DND-41 (cell line): ENCODE data around the gene TELO2.
"Not testable (repeated sequence)": the region's sequence is repeated elsewhere in the genome, so short reads cannot be mapped to it uniquely, and the experiment has no call there.

ENCODE experiments used
- ATAC-seq: fragments of 200-7000 bp; cut with Tn5 transposase; 3 replicates; pipeline ENCODE4 v1.9.1; 2021; ENCODE audit warnings: low read depth; ENCODE audit not compliant: insufficient read depth
- DNase-seq: peaks from one replicate; pipeline ENCODE4 v3.0.0-alpha.2; 2020
- H2AFZ ChIP-seq: 2 replicates; pipeline ENCODE4 v1.6.0; 2012; ENCODE audit warnings: low read depth, low read length
- H3K27ac ChIP-seq: 2 replicates; pipeline ENCODE4 v1.5.1; 2012; ENCODE audit warnings: low read length, inconsistent platforms
- H3K27me3 ChIP-seq: fragments of 200-600 bp; sonication (generic); 2 replicates; pipeline ENCODE4 v1.6.0; 2012; ENCODE audit warnings: low read length, mild to moderate bottlenecking, inconsistent platforms; ENCODE audit not compliant: insufficient read depth, poor library complexity
- H3K36me3 ChIP-seq: 2 replicates; pipeline ENCODE4 v1.5.1; 2012; ENCODE audit warnings: low read length, inconsistent platforms; ENCODE audit not compliant: insufficient read depth
- H3K4me1 ChIP-seq: 2 replicates; pipeline ENCODE4 v1.5.1; 2012; ENCODE audit warnings: mild to moderate bottlenecking, low read length; ENCODE audit not compliant: insufficient read depth
- H3K4me2 ChIP-seq: 2 replicates; pipeline ENCODE4 v1.6.0; 2012; ENCODE audit warnings: mild to moderate bottlenecking, moderate library complexity, low read length, inconsistent platforms; ENCODE audit not compliant: insufficient read depth
- H3K4me3 ChIP-seq, 2 experiments: fragments of 200-600 bp in 1 of 2; shearing (Covaris generic) in 1 of 2; 2 replicates each; pipeline ENCODE4 v1.5.1; 2012 to 2016; ENCODE audit warnings: inconsistent platforms in 2 of 2, low read length in 2 of 2, mild to moderate bottlenecking in 2 of 2, low read depth in 1 of 2, moderate library complexity in 1 of 2
- H3K79me2 ChIP-seq: 2 replicates; pipeline ENCODE4 v1.6.0; 2012; ENCODE audit warnings: low read length, inconsistent platforms; ENCODE audit not compliant: insufficient read depth
- H3K9ac ChIP-seq: 2 replicates; pipeline ENCODE4 v1.6.0; 2012; ENCODE audit warnings: low read depth, mild to moderate bottlenecking, inconsistent platforms, low read length, moderate library complexity
- H3K9me3 ChIP-seq: 2 replicates; pipeline ENCODE4 v1.5.1; 2012; ENCODE audit warnings: low read length, moderate library complexity, mild to moderate bottlenecking, inconsistent platforms; ENCODE audit not compliant: insufficient read depth, severe bottlenecking
- H4K20me1 ChIP-seq: 2 replicates; pipeline ENCODE4 v1.6.0; 2012; ENCODE audit warnings: low read length; ENCODE audit not compliant: insufficient read depth
- CTCF ChIP-seq: IDR thresholded peaks from 2 replicates; pipeline ENCODE4 v1.5.1; 2012; ENCODE audit warnings: borderline replicate concordance, low read length, moderate library complexity, mild to moderate bottlenecking; ENCODE audit not compliant: poor library complexity, severe bottlenecking; ENCODE audit errors: extremely low read depth
- EZH2 ChIP-seq: IDR thresholded peaks from 3 replicates; pipeline ENCODE4 v1.6.1; 2012; ENCODE audit warnings: borderline replicate concordance, low read depth, mild to moderate bottlenecking, moderate library complexity, low read length, inconsistent platforms; ENCODE audit not compliant: severe bottlenecking

Gene TELO2

GRCh38 chr16:1465567-1465915, 27.6 kb upstream of the TELO2 start:
- TF ChIP-seq CTCF = no peak
- TF ChIP-seq EZH2 = no peak
- no peak for ATAC-seq
- no peaks in the 10 kb centered on the region for H3K4me1 ChIP-seq
- H3K4me2 ChIP-seq = no peak overlapping the region
- H3K27me3 ChIP-seq = no peaks in the 10 kb centered on the region
- no peak overlapping the region for H3K9ac ChIP-seq
- H4K20me1 ChIP-seq = peaks cover 49% of the 10 kb centered on the region
- no peaks in the 10 kb centered on the region for H3K9me3 ChIP-seq
- peaks cover 31% of the 10 kb centered on the region for H3K36me3 ChIP-seq
- peaks cover 63% of the 10 kb centered on the region for H3K79me2 ChIP-seq
- H3K27ac ChIP-seq = no peak overlapping the region
- H3K4me3 ChIP-seq = no peak overlapping the region
- H2AFZ ChIP-seq = no peak overlapping the region
- no peak for DNase-seq

- peaks cover 53% of the 10 kb centered on the region for H4K20me1 ChIP-seq
- ATAC-seq (no peak), DNase-seq (no peak)
- no peak overlapping the region for H3K9ac ChIP-seq
- no peaks in the 10 kb centered on the region for H3K27me3 ChIP-seq
- H2AFZ ChIP-seq = no peak overlapping the region
- no peak overlapping the region for H3K4me3 ChIP-seq
- H3K4me1 ChIP-seq = 0 out of 2 replicates have a peak, but pooled peaks cover 3% of the 10 kb centered on the region
- H3K36me3 ChIP-seq = peaks cover 26% of the 10 kb centered on the region
- H3K9me3 ChIP-seq = no peaks in the 10 kb centered on the region
- no peak overlapping the region for H3K27ac ChIP-seq
- H3K4me2 ChIP-seq = no peak overlapping the region
- peaks cover 68% of the 10 kb centered on the region for H3K79me2 ChIP-seq
- TF ChIP-seq EZH2 (no peak), CTCF (no peak)
Observed at GRCh38 chr16:1466054-1466453, 27.1 kb upstream of the TELO2 start.

GRCh38 chr16:1466968-1467521, 26.1 kb upstream of the TELO2 start:
- Histone ChIP-seq H3K36me3 (peaks cover 26% of the 10 kb centered on the region), H3K27me3 (no peaks in the 10 kb centered on the region), H3K4me2 (no peak overlapping the region), H3K79me2 (peaks cover 78% of the 10 kb centered on the region), H3K27ac (no peak overlapping the region), H3K4me3 (no peak overlapping the region), H2AFZ (no peak overlapping the region), H4K20me1 (peaks cover 62% of the 10 kb centered on the region), H3K4me1 (0 out of 2 replicates have a peak, but pooled peaks cover 11% of the 10 kb centered on the region), H3K9me3 (no peaks in the 10 kb centered on the region), H3K9ac (no peak overlapping the region)
- DNase-seq (no peak), ATAC-seq (no peak)
- no peak for TF ChIP-seq CTCF

- Histone ChIP-seq H3K9me3 (no peaks in the 10 kb centered on the region), H3K4me1 (peaks cover 18% of the 10 kb centered on the region), H2AFZ (no peak overlapping the region), H3K27ac (no peak overlapping the region), H3K79me2 (peaks cover 85% of the 10 kb centered on the region), H3K4me3 (no peak overlapping the region), H3K36me3 (peaks cover 20% of the 10 kb centered on the region), H4K20me1 (peaks cover 62% of the 10 kb centered on the region), H3K27me3 (no peaks in the 10 kb centered on the region), H3K4me2 (no peak overlapping the region), H3K9ac (no peak overlapping the region)
- no peak for DNase-seq
- ATAC-seq = no peak
- TF ChIP-seq CTCF (no peak), EZH2 (no peak)
Observed at GRCh38 chr16:1468426-1468810, 24.7 kb upstream of the TELO2 start.

GRCh38 chr16:1469141-1469540, 24.0 kb upstream of the TELO2 start:
- H3K27ac ChIP-seq, H3K27me3 ChIP-seq, H3K4me2 ChIP-seq, H2AFZ ChIP-seq, H3K9me3 ChIP-seq, DNase-seq, H3K9ac ChIP-seq, H3K4me3 ChIP-seq, ATAC-seq: not testable (repeated sequence)
- Histone ChIP-seq H3K4me1 (peaks cover 25% of the 10 kb centered on the region), H3K79me2 (peaks cover 91% of the 10 kb centered on the region), H4K20me1 (peaks cover 61% of the 10 kb centered on the region), H3K36me3 (peaks cover 19% of the 10 kb centered on the region)
